Measurements from ENCODE around the gene LRRC56. TPM values are rescaled to one million over a fixed set of nuclear protein-coding genes. Genes with fewer than 3 reads are reported as not detected.

The LRRC56 gene
- total RNA-seq, 6 experiments from 2014 or later: 0.23 to 0.83 (median 0.55) TPM

GRCh38 chr11:498297-499181, 38.8 kb upstream of the LRRC56 start:
- Mint-ChIP-seq H3K4me3 (no peak overlapping the region), H3K27me3 (ENCODE audit: insufficient read depth) (peaks cover 14% of the 10 kb centered on the region), H3K9me3 (peaks cover 8% of the 10 kb centered on the region; the same call in 1 of the 2 replicates), H3K4me1 (ENCODE audit: low read depth) (peaks cover 11% of the 10 kb centered on the region; the same call in 1 of the 2 replicates), H3K27ac (no peak overlapping the region), H3K36me3 (ENCODE audit: low read depth) (peaks cover 31% of the 10 kb centered on the region)
- TF ChIP-seq CTCF (IDR thresholded peaks at IDR 0.05): no peak
- no peak for DNase-seq

DNA sequence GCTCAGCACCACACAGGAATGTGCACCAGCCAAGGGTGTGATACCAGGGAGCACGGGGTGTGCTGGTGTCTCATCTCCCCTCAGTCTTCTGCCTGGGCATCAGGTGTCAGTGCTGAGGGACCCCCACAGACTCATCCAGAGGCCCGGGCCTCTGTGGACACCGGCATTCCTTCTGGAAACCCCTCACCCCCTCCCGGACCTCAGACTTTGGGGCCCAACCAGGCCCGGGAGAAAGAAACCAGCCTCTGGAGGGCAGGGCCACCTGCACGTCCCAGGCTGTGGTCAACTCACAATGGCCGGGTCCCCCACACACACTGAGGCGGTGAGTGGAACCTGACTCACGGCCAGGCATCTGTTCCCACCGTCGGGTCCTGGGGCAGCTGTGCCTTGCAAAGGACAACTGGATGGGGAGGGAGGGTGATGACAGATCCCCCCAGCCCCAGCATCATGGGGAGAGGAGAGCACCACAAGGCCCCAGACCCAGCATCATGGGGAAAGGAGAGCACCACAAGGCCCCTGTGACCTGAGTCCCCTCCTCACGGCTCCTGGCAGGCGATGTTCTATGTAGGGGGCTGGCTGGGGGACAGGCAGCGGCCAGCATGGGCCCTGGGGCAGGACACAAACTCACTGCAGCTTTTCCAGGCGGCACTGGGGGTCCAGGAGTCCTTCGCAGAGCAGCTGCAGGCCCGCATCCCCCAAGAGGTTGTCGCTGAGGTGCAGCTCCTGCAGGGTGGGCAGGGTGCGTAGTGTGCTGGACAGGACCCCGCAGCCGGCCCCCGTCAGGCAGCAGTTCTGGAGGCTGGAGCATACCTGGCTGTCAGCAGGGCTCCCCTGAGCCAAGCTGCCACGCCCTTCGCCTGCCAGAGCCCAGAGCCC, 37.9 kb upstream of the LRRC56 start:
- Mint-ChIP-seq H3K4me1 (ENCODE audit: low read depth) (peaks cover 15% of the 10 kb centered on the region; the same call in 1 of the 2 replicates), H3K4me3 (no peak overlapping the region), H3K27ac (no peak overlapping the region), H3K9me3 (peaks cover 8% of the 10 kb centered on the region; the same call in 1 of the 2 replicates), H3K27me3 (ENCODE audit: insufficient read depth) (peaks cover 14% of the 10 kb centered on the region), H3K36me3 (ENCODE audit: low read depth) (peaks cover 31% of the 10 kb centered on the region)
- no peak for TF ChIP-seq CTCF (IDR thresholded peaks at IDR 0.05)
- no peak for DNase-seq

- TF ChIP-seq CTCF (IDR thresholded peaks at IDR 0.05): no peak
- DNase-seq: no peak
- H3K27ac Mint-ChIP-seq: no peak overlapping the region
- peaks cover 30% of the 10 kb centered on the region for H3K4me1 Mint-ChIP-seq (ENCODE audit: low read depth)
- peaks cover 8% of the 10 kb centered on the region; the same call in 1 of the 2 replicates for H3K9me3 Mint-ChIP-seq
- peaks cover 25% of the 10 kb centered on the region for H3K36me3 Mint-ChIP-seq (ENCODE audit: low read depth)
- no peak overlapping the region for H3K4me3 Mint-ChIP-seq
- H3K27me3 Mint-ChIP-seq (ENCODE audit: insufficient read depth): peaks cover 11% of the 10 kb centered on the region
Observed at GRCh38 chr11:501001-501682, 36.2 kb upstream of the LRRC56 start.

DNA sequence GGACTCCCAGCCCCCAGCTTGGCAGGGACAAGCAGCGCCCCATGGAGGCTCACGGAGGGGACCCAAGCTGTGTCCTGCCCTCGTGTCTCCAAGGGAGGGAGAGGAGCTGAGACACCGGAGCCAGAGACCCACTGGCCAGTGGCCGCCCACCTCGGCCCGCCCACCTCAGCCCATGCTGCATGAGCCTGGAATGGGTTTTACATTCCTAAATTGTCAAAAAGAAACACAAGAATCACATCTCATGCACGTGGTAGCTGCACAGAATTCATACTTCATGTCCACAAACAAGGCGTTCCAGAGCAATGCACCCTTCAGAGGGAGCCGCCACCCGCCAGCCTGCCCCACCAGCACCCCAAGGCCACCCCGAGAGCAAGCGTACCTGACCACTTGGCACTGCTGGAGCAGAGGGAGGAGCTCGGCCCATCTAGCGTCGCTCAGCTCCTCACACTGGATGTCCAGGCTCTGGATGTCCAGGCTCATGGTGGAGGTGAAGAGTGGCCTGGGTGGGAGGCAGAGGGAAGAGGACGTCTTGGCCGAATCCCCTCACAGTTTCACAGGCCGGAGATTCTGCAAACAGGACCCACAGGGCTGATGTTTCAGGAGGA, 35.5 kb upstream of the LRRC56 start:
- DNase-seq: no peak
- Mint-ChIP-seq H3K9me3 (peaks cover 8% of the 10 kb centered on the region; the same call in 1 of the 2 replicates), H3K4me3 (no peak overlapping the region), H3K27ac (peak overlapping the region; percentile 21; the same call in 1 of the 2 replicates), H3K4me1 (ENCODE audit: low read depth) (peaks cover 31% of the 10 kb centered on the region), H3K27me3 (ENCODE audit: insufficient read depth) (peaks cover 16% of the 10 kb centered on the region), H3K36me3 (ENCODE audit: low read depth) (peaks cover 21% of the 10 kb centered on the region)
- TF ChIP-seq CTCF (IDR thresholded peaks at IDR 0.05): no peak

Data from HFFc6 (cell line).